ENCODE data around the gene VPS29. TPM values are rescaled to one million over a fixed set of nuclear protein-coding genes. Genes with fewer than 3 reads are reported as not detected.
A peak's percentile ranks its signal among the peaks of the same experiment; 100 is the strongest.

Gene VPS29
- total and polyA plus RNA-seq, 2 of the 4 experiments (the other 2 are of a cell fraction), result 122 to 150 TPM

GRCh38 chr12:110449799-110450497 lies 52.0 kb downstream of the VPS29 start, which contains the start of gene ARPC3:
TSS of gene ARPC3 (minus strand) at chr12:110450337. CDS start at chr12:110450260, 77 bp downstream.
- Histone ChIP-seq H2BK20ac (ENCODE audit: low read depth, low read length) (no peak within 1 kb of the TSS), H2BK5ac (ENCODE audit: low read depth, low read length, poor library complexity, severe bottlenecking) (peak within 1 kb of the TSS; percentile 80), H4K91ac (ENCODE audit: insufficient read depth, low read depth, low read length) (peak within 1 kb of the TSS; percentile 93), H2BK15ac (ENCODE audit: low read depth, low read length) (no peak within 1 kb of the TSS; the same call in 2 of the 3 replicates), H3K14ac (replicated peaks; ENCODE audit: low read depth, low read length) (peak within 1 kb of the TSS; percentile 98), H2AFZ (replicated peaks; ENCODE audit: low read length, poor library complexity) (peak within 1 kb of the TSS; percentile 93), H2BK120ac (ENCODE audit: low read depth, low read length) (0 out of 2 replicates have a peak within 1 kb of the TSS, but pooled peaks have one; percentile 53), H4K20me1 (ENCODE audit: insufficient read depth, low read length) (peaks cover 18% of the 10 kb centered on the region), H3K56ac (ENCODE audit: extremely low read depth, insufficient read depth, low read length) (peak within 1 kb of the TSS; percentile 98), H3K36me3 (ENCODE audit: control insufficient read depth, insufficient read depth, low read length) (peaks cover 7% of the 10 kb centered on the region), H3K23ac (ENCODE audit: low read depth, low read length) (peak within 1 kb of the TSS; percentile 90; the same call in 1 of the 2 replicates), H2AK9ac (replicated peaks; ENCODE audit: low read depth, low read length, poor library complexity) (peak within 1 kb of the TSS; percentile 90), H3K79me1 (ENCODE audit: low read depth in 1 of 2, low read length in 2 of 2) (peaks cover 2 to 30% of the 10 kb centered on the region in 2 experiments; a peak in 2 of 4 replicates), H3K4me1 (ENCODE audit: control insufficient read depth, insufficient read depth, low read length) (0 out of 2 replicates have a peak, but pooled peaks cover 5% of the 10 kb centered on the region), H3K4me3 (ENCODE audit: insufficient read depth, low read depth, low read length) (peak within 1 kb of the TSS; percentile 74), H4K8ac (ENCODE audit: low read depth in 2 of 2, low read length in 2 of 2) (peak within 1 kb of the TSS; percentile 94 to 97), H4K5ac (ENCODE audit: low read depth, low read length) (peak within 1 kb of the TSS; percentile 89), H3K4ac (ENCODE audit: low read depth, low read length) (peak within 1 kb of the TSS; percentile 98), H2AK5ac (ENCODE audit: low read depth, low read length) (peak within 1 kb of the TSS; percentile 89), H3K27me3 (ENCODE audit: control insufficient read depth, insufficient read depth, low read length) (no peaks in the 10 kb centered on the region), H3K9me1 (ENCODE audit: insufficient read depth, low read length) (peaks cover 4% of the 10 kb centered on the region; the same call in 1 of the 2 replicates), H3K9me3 (ENCODE audit: control insufficient read depth, insufficient read depth, low read length) (no peaks in the 10 kb centered on the region), H3K4me2 (ENCODE audit: low read depth, low read length) (peak within 1 kb of the TSS; percentile 88), H3K18ac (ENCODE audit: low read depth, low read length) (peak within 1 kb of the TSS; percentile 62), H3K9ac (ENCODE audit: low read depth, low read length) (peak within 1 kb of the TSS; percentile 96), H3K27ac (ENCODE audit: insufficient read depth, low read length) (peak within 1 kb of the TSS; percentile 97)
- DNase-seq (peak; percentile 92), ATAC-seq (ENCODE audit: low read depth) (peak; percentile 98)
- CTCF ChIA-PET, result interaction anchor here (0.6 to 1.8 kb wide), 17 partner anchors 18 to 502 kb away, joined by 3 to 15 read pairs (median 3); partner anchors contain the start of genes ATP2A2, FAM216A and GPN3
- dilution Hi-C loops (cut with HindIII; ENCODE audit: low sequenced_read_pairs, unreplicated experiment) (no loop called here), in situ Hi-C loops (cut with MboI; ENCODE audit: low sequenced_read_pairs) (loop anchor here (10.0 kb wide), 1 partner anchor 445 kb away; no protein-coding TSS in a partner anchor), intact Hi-C loops (cut with micrococcal nuclease) (loop anchor here (1.0 to 10.0 kb wide), 5 partner anchors 18 to 438 kb away; partner anchors contain the start of genes FAM216A and GPN3)
- 1% methylated on average over 23 of the region's 51 CpGs; no CpG with 5 or more reads in 1 of the 2 experiments for WGBS, 2 experiments (ENCODE audit: extremely low coverage in 2 of 2, insufficient read length in 1 of 2)
- POLR2A ChIA-PET (ENCODE audit: unreplicated experiment), result interaction anchor here (0.6 to 1.0 kb wide), 4 partner anchors 18 to 388 kb away, joined by 3 to 13 read pairs (median 4); partner anchors contain the start of gene GPN3
- BruUV-seq (replicated peaks), result no TSS peak
- TF ChIP-seq POLR2A (IDR thresholded peaks at IDR 0.05; ENCODE audit: low read depth, low read length) (peak; percentile 82), CHD1 (IDR thresholded peaks at IDR 0.05; ENCODE audit: low read depth, low read length) (no peak), USF2 (IDR thresholded peaks at IDR 0.05; ENCODE audit: low read depth, low read length) (no peak), NFE2L2 (IDR thresholded peaks at IDR 0.05; ENCODE audit: low read depth, low read length) (no peak), CTCF (conservative IDR thresholded peaks at IDR 0.05; ENCODE audit: low read depth, low read length) (peak; percentile 97), MAFK (IDR thresholded peaks at IDR 0.05; ENCODE audit: low read depth, low read length) (no peak), CEBPB (IDR thresholded peaks at IDR 0.05; ENCODE audit: low read depth, low read length) (no peak), RAD21 (IDR thresholded peaks at IDR 0.05; ENCODE audit: low read length) (peak; percentile 97), MAZ (IDR thresholded peaks at IDR 0.05; ENCODE audit: borderline replicate concordance, low read depth, low read length) (0 out of 2 replicates have a peak, but pooled peaks have one; percentile 60), BHLHE40 (IDR thresholded peaks at IDR 0.05; ENCODE audit: low read depth, low read length) (no peak), MXI1 (IDR thresholded peaks at IDR 0.05; ENCODE audit: borderline replicate concordance, low read depth, low read length) (0 out of 2 replicates have a peak, but pooled peaks have one; percentile 12), SMC3 (IDR thresholded peaks at IDR 0.05; ENCODE audit: low read depth, low read length) (peak; percentile 73), RFX5 (IDR thresholded peaks at IDR 0.05; ENCODE audit: low read depth, low read length) (no peak)

Data from IMR-90 (cell line).